PC-3 (cell line): ENCODE results near the gene WHRN.

Source experiments
- CTCF ChIP-seq: fragments of 300-600 bp; sonication (generic); conservative IDR thresholded peaks from 2 replicates; pipeline ENCODE4 v1.5.1; 2017; ENCODE audit warnings: antibody characterized with exemption, low read depth, mild to moderate bottlenecking, low read length
- EZH2 ChIP-seq: fragments of 300-600 bp; sonication (generic); IDR thresholded peaks from one replicate; pipeline ENCODE4 v1.6.1; 2017; ENCODE audit warnings: antibody characterized with exemption, mild to moderate bottlenecking, low read length; ENCODE audit not compliant: unreplicated experiment
- EZH2phosphoT487 ChIP-seq: fragments of 300-600 bp; sonication (generic); IDR thresholded peaks from 2 replicates; pipeline ENCODE4 v1.6.1; 2018; ENCODE audit warnings: mild to moderate bottlenecking, antibody characterized with exemption, low read length, borderline replicate concordance

GRCh38 chr9:114465906-114466900, 39.1 kb downstream of the WHRN start:
- TF ChIP-seq CTCF: no peak
- TF ChIP-seq EZH2: no peak
- TF ChIP-seq EZH2phosphoT487: no peak
